Erythroblast (primary cell): Measurements from ENCODE around the gene GPR18.

Experiments
- GATA1 ChIP-seq: IDR thresholded peaks from 2 replicates; pipeline ENCODE4 v1.6.1; 2011; ENCODE audit warnings: low read depth, mild to moderate bottlenecking, control low read depth, low read length, moderate library complexity
- POLR2A ChIP-seq: IDR thresholded peaks from 2 replicates; pipeline ENCODE4 v1.6.1; 2011; ENCODE audit warnings: mild to moderate bottlenecking, low read length

- TF ChIP-seq GATA1, result no peak
- TF ChIP-seq POLR2A, result no peak
Observed at GRCh38 chr13:99285432-99286182, 27.4 kb upstream of the GPR18 start.
